Stimulated activated naive CD8-positive, alpha-beta T cell treated with anti-CD3 and anti-CD28 coated beads, Interleukin-15, Interleukin-2, amounts not matched to agents 100 U/mL and 50 U/mL, for 24 hours (primary cell): Measurements from ENCODE around the gene CLCA2.

ENCODE experiments used
- ATAC-seq: fragments of 150-1000 bp; cut with Tn5 transposase; one replicate; pipeline ENCODE4 v1.10.0; 2021
- DNase-seq: peaks from one replicate; pipeline ENCODE4 v3.0.0; 2021

The CLCA2 gene

GRCh38 chr1:86477682-86478081 is 53.7 kb downstream of the CLCA2 start:
- no peak for DNase-seq
- ATAC-seq: no peak

- no peak for ATAC-seq
- no peak for DNase-seq
Measured at GRCh38 chr1:86478416-86479156, 54.6 kb downstream of the CLCA2 start.

- ATAC-seq: no peak
- no peak for DNase-seq
Measured at GRCh38 chr1:86481966-86482365, 58.0 kb downstream of the CLCA2 start.

GRCh38 chr1:86487131-86487810 is 63.3 kb downstream of the CLCA2 start:
- ATAC-seq: peak; percentile 28

GRCh38 chr1:86487811-86488141 is 63.8 kb downstream of the CLCA2 start:
- DNase-seq: no peak
- ATAC-seq: no peak

More at GRCh38 chr1:86487131-86487810, 63.3 kb downstream of the CLCA2 start:
- DNase-seq: no peak

- DNase-seq: no peak
- no peak for ATAC-seq
Measured at GRCh38 chr1:86489242-86489878, 65.4 kb downstream of the CLCA2 start.

GRCh38 chr1:86491171-86491950 is 67.4 kb downstream of the CLCA2 start:
- no peak for ATAC-seq
- no peak for DNase-seq

- ATAC-seq: no peak
Measured at GRCh38 chr1:86498281-86498680, 74.3 kb downstream of the CLCA2 start.

GRCh38 chr1:86499987-86500593 is 76.1 kb downstream of the CLCA2 start:
- DNase-seq (no peak), ATAC-seq (no peak)

More at GRCh38 chr1:86498281-86498680, 74.3 kb downstream of the CLCA2 start:
- no peak for DNase-seq

GRCh38 chr1:86500714-86501113 is 76.7 kb downstream of the CLCA2 start:
- DNase-seq (no peak), ATAC-seq (no peak)

- ATAC-seq (peak; percentile 74), DNase-seq (peak; percentile 30)
Measured at GRCh38 chr1:86502125-86502646, 78.2 kb downstream of the CLCA2 start.

- ATAC-seq (no peak), DNase-seq (peak; percentile 15)
Measured at GRCh38 chr1:86502721-86503405, 78.9 kb downstream of the CLCA2 start.

GRCh38 chr1:86503406-86504136 is 79.6 kb downstream of the CLCA2 start:
- no peak for DNase-seq

GRCh38 chr1:86504137-86504479 is 80.1 kb downstream of the CLCA2 start:
- no peak for DNase-seq
- no peak for ATAC-seq

More at GRCh38 chr1:86503406-86504136, 79.6 kb downstream of the CLCA2 start:
- no peak for ATAC-seq

- ATAC-seq (no peak), DNase-seq (no peak)
Measured at GRCh38 chr1:86504895-86505563, 81.1 kb downstream of the CLCA2 start.

GRCh38 chr1:86505564-86505902 is 81.6 kb downstream of the CLCA2 start:
- DNase-seq (no peak), ATAC-seq (no peak)
